RKO (cell line): ENCODE results near the gene MGMT.

Experiments
- DNase-seq: peaks from one replicate; pipeline ENCODE4 v3.0.0-alpha.2; 2016; ENCODE audit warnings: low spot score

The MGMT gene

GRCh38 chr10:129594811-129595210 is 127.8 kb downstream of the MGMT start:
- no peak for DNase-seq

GRCh38 chr10:129598413-129598812 is 131.4 kb downstream of the MGMT start:
- DNase-seq, result no peak

- DNase-seq, result no peak
Observed at GRCh38 chr10:129599160-129599559, 132.1 kb downstream of the MGMT start.

GRCh38 chr10:129601737-129602136 is 134.7 kb downstream of the MGMT start:
- DNase-seq, result no peak

- DNase-seq, result no peak
Observed at GRCh38 chr10:129602938-129603535, 136.0 kb downstream of the MGMT start.

- DNase-seq, result no peak
Observed at GRCh38 chr10:129604333-129605032, 137.4 kb downstream of the MGMT start.

- DNase-seq, result no peak
Observed at GRCh38 chr10:129605266-129605985, 138.4 kb downstream of the MGMT start.

GRCh38 chr10:129605986-129606518 is 139.0 kb downstream of the MGMT start:
- DNase-seq, result no peak

GRCh38 chr10:129607607-129608109 is 140.6 kb downstream of the MGMT start:
- DNase-seq, result no peak

- DNase-seq, result no peak
Observed at GRCh38 chr10:129608653-129609052, 141.6 kb downstream of the MGMT start.

- DNase-seq, result no peak
Observed at GRCh38 chr10:129609551-129609950, 142.5 kb downstream of the MGMT start.

- no peak for DNase-seq
Observed at GRCh38 chr10:129612481-129613109, 145.6 kb downstream of the MGMT start.

- no peak for DNase-seq
Observed at GRCh38 chr10:129613377-129613980, 146.4 kb downstream of the MGMT start.

GRCh38 chr10:129614341-129614740 is 147.3 kb downstream of the MGMT start:
- DNase-seq, result no peak

- DNase-seq, result no peak
Observed at GRCh38 chr10:129615381-129615780, 148.3 kb downstream of the MGMT start.

GRCh38 chr10:129615921-129616525 is 149.0 kb downstream of the MGMT start:
- DNase-seq, result no peak

GRCh38 chr10:129617768-129618167 is 150.7 kb downstream of the MGMT start:
- no peak for DNase-seq

GRCh38 chr10:129621062-129621461 is 154.0 kb downstream of the MGMT start:
- DNase-seq, result no peak

GRCh38 chr10:129621693-129622092 is 154.7 kb downstream of the MGMT start:
- DNase-seq, result no peak

- DNase-seq, result no peak
Observed at GRCh38 chr10:129622291-129622690, 155.2 kb downstream of the MGMT start.

GRCh38 chr10:129622736-129623135 is 155.7 kb downstream of the MGMT start:
- DNase-seq, result no peak
